ENCODE data around the gene FLNB. TPM values are rescaled to one million over a fixed set of nuclear protein-coding genes. Genes with fewer than 3 reads are reported as not detected.

Gene FLNB
- total RNA-seq, 1 donor from 2014 or later = 521 TPM

GRCh38 chr3:58173029-58173668, 164.9 kb downstream of the FLNB start:
- Mint-ChIP-seq H3K9me3 (ENCODE audit: unreplicated experiment) (no peaks in the 10 kb centered on the region), H3K27me3 (ENCODE audit: low read depth, unreplicated experiment) (no peaks in the 10 kb centered on the region), H3K4me1 (ENCODE audit: low read depth, unreplicated experiment) (peaks cover 33% of the 10 kb centered on the region), H3K36me3 (ENCODE audit: low read depth, unreplicated experiment) (peaks cover 16% of the 10 kb centered on the region), H3K27ac (ENCODE audit: unreplicated experiment) (peak overlapping the region; percentile 34), H3K4me3 (ENCODE audit: unreplicated experiment) (no peak overlapping the region)
- DNase-seq (ENCODE audit: low read depth) = no peak
- Histone ChIP-seq H2AFZ (ENCODE audit: low read depth, low read length) (no peak overlapping the region), H3K4me3 (ENCODE audit: insufficient read depth, low read depth, low read length) (no peak overlapping the region), H3K27me3 (ENCODE audit: insufficient read depth, low read length) (no peaks in the 10 kb centered on the region), H3K27ac (ENCODE audit: low read depth, low read length) (no peak overlapping the region), H3K4me2 (ENCODE audit: low read length) (no peak overlapping the region), H3K4me1 (ENCODE audit: insufficient read depth, low read length) (peaks cover 17% of the 10 kb centered on the region), H3K9ac (ENCODE audit: low read length) (no peak overlapping the region), H4K20me1 (ENCODE audit: insufficient read depth, low read length) (peaks cover 18% of the 10 kb centered on the region), H3K9me3 (ENCODE audit: insufficient read depth, low read depth, low read length) (no peaks in the 10 kb centered on the region), H3K79me2 (ENCODE audit: insufficient read depth, low read length) (no peaks in the 10 kb centered on the region), H3K36me3 (ENCODE audit: insufficient read depth, low read length) (peaks cover 31% of the 10 kb centered on the region)
- no peak for FAIRE-seq
- TF ChIP-seq CTCF (IDR thresholded peaks at IDR 0.05; ENCODE audit: insufficient read depth, low read depth, low read length) = no peak
- no peak for TF ChIP-seq EZH2 (IDR thresholded peaks at IDR 0.05; ENCODE audit: insufficient read depth, low read length)

GRCh38 chr3:58173669-58174398, 165.6 kb downstream of the FLNB start:
- DNase-seq (ENCODE audit: low read depth) (no peak), FAIRE-seq (no peak)
- H3K9me3 Mint-ChIP-seq (ENCODE audit: unreplicated experiment) = no peaks in the 10 kb centered on the region
- Histone ChIP-seq H2AFZ (ENCODE audit: low read depth, low read length) (no peak overlapping the region), H3K36me3 (ENCODE audit: insufficient read depth, low read length) (peaks cover 25% of the 10 kb centered on the region), H3K4me3 (ENCODE audit: insufficient read depth, low read depth, low read length) (no peak overlapping the region), H3K27me3 (ENCODE audit: insufficient read depth, low read length) (no peaks in the 10 kb centered on the region), H3K9ac (ENCODE audit: low read length) (no peak overlapping the region), H3K4me2 (ENCODE audit: low read length) (no peak overlapping the region), H3K27ac (ENCODE audit: low read depth, low read length) (no peak overlapping the region), H4K20me1 (ENCODE audit: insufficient read depth, low read length) (peaks cover 13% of the 10 kb centered on the region), H3K9me3 (ENCODE audit: insufficient read depth, low read depth, low read length) (no peaks in the 10 kb centered on the region), H3K79me2 (ENCODE audit: insufficient read depth, low read length) (no peaks in the 10 kb centered on the region), H3K4me1 (ENCODE audit: insufficient read depth, low read length) (peaks cover 17% of the 10 kb centered on the region)
- H3K4me3 Mint-ChIP-seq (ENCODE audit: unreplicated experiment) = no peak overlapping the region
- TF ChIP-seq CTCF (IDR thresholded peaks at IDR 0.05; ENCODE audit: insufficient read depth, low read depth, low read length) (no peak), EZH2 (IDR thresholded peaks at IDR 0.05; ENCODE audit: insufficient read depth, low read length) (no peak)
- H3K27me3 Mint-ChIP-seq (ENCODE audit: low read depth, unreplicated experiment) = no peaks in the 10 kb centered on the region
- peaks cover 15% of the 10 kb centered on the region for H3K36me3 Mint-ChIP-seq (ENCODE audit: low read depth, unreplicated experiment)
- H3K4me1 Mint-ChIP-seq (ENCODE audit: low read depth, unreplicated experiment) = peaks cover 28% of the 10 kb centered on the region
- H3K27ac Mint-ChIP-seq (ENCODE audit: unreplicated experiment) = peak overlapping the region; percentile 63

GRCh38 chr3:58175187-58175436, 166.9 kb downstream of the FLNB start:
- H3K36me3 ChIP-seq (ENCODE audit: insufficient read depth, low read length) = peaks cover 18% of the 10 kb centered on the region
- Mint-ChIP-seq H3K4me1 (ENCODE audit: low read depth, unreplicated experiment) (peaks cover 25% of the 10 kb centered on the region), H3K27ac (ENCODE audit: unreplicated experiment) (peak overlapping the region; percentile 34), H3K9me3 (ENCODE audit: unreplicated experiment) (no peaks in the 10 kb centered on the region), H3K36me3 (ENCODE audit: low read depth, unreplicated experiment) (peaks cover 10% of the 10 kb centered on the region), H3K27me3 (ENCODE audit: low read depth, unreplicated experiment) (no peaks in the 10 kb centered on the region), H3K4me3 (ENCODE audit: unreplicated experiment) (no peak overlapping the region)
- peak overlapping the region; percentile 29 for H3K4me2 ChIP-seq (ENCODE audit: low read length)
- no peaks in the 10 kb centered on the region for H3K79me2 ChIP-seq (ENCODE audit: insufficient read depth, low read length)
- H3K4me1 ChIP-seq (ENCODE audit: insufficient read depth, low read length) = peaks cover 17% of the 10 kb centered on the region
- TF ChIP-seq EZH2 (IDR thresholded peaks at IDR 0.05; ENCODE audit: insufficient read depth, low read length) (no peak), CTCF (IDR thresholded peaks at IDR 0.05; ENCODE audit: insufficient read depth, low read depth, low read length) (no peak)
- peaks cover 13% of the 10 kb centered on the region for H4K20me1 ChIP-seq (ENCODE audit: insufficient read depth, low read length)
- H3K27me3 ChIP-seq (ENCODE audit: insufficient read depth, low read length) = no peaks in the 10 kb centered on the region
- peak overlapping the region; percentile 41 for H3K9ac ChIP-seq (ENCODE audit: low read length)
- peak overlapping the region; percentile 13 for H2AFZ ChIP-seq (ENCODE audit: low read depth, low read length)
- FAIRE-seq (no peak), DNase-seq (ENCODE audit: low read depth) (no peak)
- H3K4me3 ChIP-seq (ENCODE audit: insufficient read depth, low read depth, low read length) = no peak overlapping the region
- H3K9me3 ChIP-seq (ENCODE audit: insufficient read depth, low read depth, low read length) = no peaks in the 10 kb centered on the region
- no peak overlapping the region for H3K27ac ChIP-seq (ENCODE audit: low read depth, low read length)
